HepG2 (cell line): Measurements from ENCODE around the gene NUSAP1. TPM values are rescaled to one million over a fixed set of nuclear protein-coding genes. Genes with fewer than 3 reads are reported as not detected.

Source experiments
- ARHGAP35 ChIP-seq: sonication (generic); formaldehyde crosslinking; IDR thresholded peaks from 2 replicates; pipeline ENCODE4 v1.9.0; 2022; ENCODE audit warnings: mild to moderate bottlenecking, inconsistent platforms, moderate library complexity, missing genetic modification reagents, borderline replicate concordance
- ATF3 ChIP-seq: sonication (generic); formaldehyde crosslinking; IDR thresholded peaks from 2 replicates; pipeline ENCODE4 v1.4.0; 2020; ENCODE audit warnings: missing genetic modification reagents
- EED ChIP-seq: sonication (generic); formaldehyde crosslinking; IDR thresholded peaks from 2 replicates; pipeline ENCODE4 v1.5.0; 2020; ENCODE audit warnings: mild to moderate bottlenecking, missing genetic modification reagents
- FOXK2 ChIP-seq: fragments of 450-650 bp; IDR thresholded peaks from 2 replicates; pipeline ENCODE4 v1.6.1; 2016
- HMG20A ChIP-seq: IDR thresholded peaks from 2 replicates; pipeline ENCODE4 v1.6.1; 2016; ENCODE audit warnings: borderline replicate concordance
- NCOA5 ChIP-seq: sonication (generic); formaldehyde crosslinking; IDR thresholded peaks from 2 replicates; pipeline ENCODE4 v1.4.0; 2020; ENCODE audit warnings: missing genetic modification reagents
- PBX3 ChIP-seq: sonication (generic); formaldehyde crosslinking; IDR thresholded peaks from 2 replicates; pipeline ENCODE4 v1.8.1; 2023; ENCODE audit warnings: missing genetic modification reagents, inconsistent platforms, borderline replicate concordance
- THRA ChIP-seq: sonication (generic); formaldehyde crosslinking; IDR thresholded peaks from 2 replicates; pipeline ENCODE4 v1.4.0; 2020; ENCODE audit warnings: missing genetic modification reagents, borderline replicate concordance
- TOE1 ChIP-seq: sonication (generic); formaldehyde crosslinking; IDR thresholded peaks from 2 replicates; pipeline ENCODE4 v1.4.0; 2020; ENCODE audit warnings: mild to moderate bottlenecking, missing genetic modification reagents
- TRIM24 ChIP-seq: sonication (generic); formaldehyde crosslinking; IDR thresholded peaks from 2 replicates; pipeline ENCODE4 v1.8.0; 2022; ENCODE audit warnings: mild to moderate bottlenecking, missing genetic modification reagents
- UBTF ChIP-seq: sonication (generic); formaldehyde crosslinking; IDR thresholded peaks from 2 replicates; pipeline ENCODE4 v1.4.0; 2020; ENCODE audit warnings: mild to moderate bottlenecking, missing genetic modification reagents
- ZFX ChIP-seq: sonication (generic); formaldehyde crosslinking; IDR thresholded peaks from 2 replicates; pipeline ENCODE4 v1.4.0; 2020; ENCODE audit warnings: mild to moderate bottlenecking, low read depth, missing genetic modification reagents, moderate library complexity
- ZNF18 ChIP-seq: sonication (generic); formaldehyde crosslinking; IDR thresholded peaks from 2 replicates; pipeline ENCODE4 v1.8.0; 2022; ENCODE audit warnings: mild to moderate bottlenecking, missing genetic modification reagents; ENCODE audit not compliant: insufficient replicate concordance
- ZNF280D ChIP-seq: sonication (generic); formaldehyde crosslinking; IDR thresholded peaks from 2 replicates; pipeline ENCODE4 v1.5.1; 2020; ENCODE audit warnings: mild to moderate bottlenecking, missing genetic modification reagents
- ZNF644 ChIP-seq: IDR thresholded peaks from 2 replicates; pipeline ENCODE4 v1.6.1; 2016; ENCODE audit warnings: low read depth
- ZNF792 ChIP-seq: IDR thresholded peaks from 2 replicates; pipeline ENCODE4 v1.6.1; 2016
- ZSCAN12 ChIP-seq: sonication (generic); formaldehyde crosslinking; IDR thresholded peaks from 2 replicates; pipeline ENCODE4 v1.9.0; 2021; ENCODE audit warnings: mild to moderate bottlenecking, missing genetic modification reagents
- polyA plus RNA-seq, 8 experiments: library from polyadenylated mRNA; depleted of rRNA in 3 of 8; stranded (reverse) in 7 of 8; unstranded in 1 of 8; fragments of >200 nt; fragmentation: Illumina TruSeq in 4 of 8; extraction: Trizol in 4 of 8; gene quantifications; 2 replicates each; pipeline versions ENCODE4 v1.2.1 to v1.2.3, GENCODE V29; 2011 to 2016; ENCODE audit warnings: low read depth in 4 of 8, missing spikeins in 1 of 8, mixed read lengths in 1 of 8; ENCODE audit not compliant: insufficient read depth in 1 of 8
- total RNA-seq, 5 experiments: library from RNA; depleted of rRNA; stranded (reverse); fragments of >200 nt; fragmentation: Illumina TruSeq; extraction: Trizol; gene quantifications; 2 replicates each; pipeline ENCODE4 v1.2.3, GENCODE V29; 2016; ENCODE audit warnings: low read depth in 1 of 5

The NUSAP1 gene
- total and polyA plus RNA-seq, 2 of the 13 experiments (the other 11 are each of a cell fraction or from before 2014, with no cell fraction given) = 59.5 to 106 TPM

GRCh38 chr15:41417418-41418195, 84.9 kb downstream of the NUSAP1 start (continued):
- no peak for TF ChIP-seq ZNF18
- no peak for TF ChIP-seq TOE1 (CRISPR knock-in tag)
- TF ChIP-seq THRA (CRISPR knock-in tag) = 0 out of 2 replicates have a peak, but pooled peaks have one; percentile 5
- TF ChIP-seq ZNF792 (CRISPR knock-in tag) = no peak
- peak; percentile 70 for TF ChIP-seq ZFX (CRISPR knock-in tag)
- TF ChIP-seq ZNF280D (CRISPR knock-in tag) = no peak
- TF ChIP-seq NCOA5 (CRISPR knock-in tag) = no peak
- no peak for TF ChIP-seq TRIM24 (CRISPR knock-in tag)
- TF ChIP-seq EED (CRISPR knock-in tag) = peak; percentile 59; the same call in 1 of the 2 replicates
- TF ChIP-seq ZNF644 = no peak
- no peak for TF ChIP-seq ZSCAN12
- TF ChIP-seq PBX3 (CRISPR knock-in tag) = 0 out of 2 replicates have a peak, but pooled peaks have one; percentile 37
- TF ChIP-seq ATF3 = no peak
- TF ChIP-seq ARHGAP35 = peak; percentile 62; the same call in 1 of the 2 replicates
- TF ChIP-seq UBTF (CRISPR knock-in tag) = peak; percentile 76
- no peak for TF ChIP-seq FOXK2
- TF ChIP-seq HMG20A = no peak
